ENCODE data around the gene MLIP. TPM values are rescaled to one million over a fixed set of nuclear protein-coding genes. Genes with fewer than 3 reads are reported as not detected.

Gene MLIP
- total RNA-seq (2021; fragmentation: NEBNext Ultra II Directional; extraction: Animal tissue kit (Norgen Biotek cat#: 25700)) (not detected in 2 replicates), polyA plus RNA-seq (2011; rRNA removed) (not detected in 2 replicates), polyA minus RNA-seq (2011; rRNA and poly(A)+ RNA removed) (1.8 TPM in 1 of 2 replicates, not detected in the other)
- polyA plus RNA-seq (2011; cell fraction: cytosol; rRNA removed): not detected
- polyA plus RNA-seq (2011; cell fraction: nucleus; rRNA removed): not detected
- polyA plus RNA-seq (2012, experiment 1 of 2): not detected in 4 replicates
- polyA plus RNA-seq (2012, experiment 2 of 2): not detected
- polyA plus RNA-seq (2013, experiment 1 of 2): not detected
- polyA plus RNA-seq (2013, experiment 2 of 2): not detected
- polyA minus RNA-seq (2011; cell fraction: cytosol; rRNA and poly(A)+ RNA removed): not detected
- not detected for polyA minus RNA-seq (2011; cell fraction: nucleus; rRNA and poly(A)+ RNA removed)
- long read RNA-seq, experiment 1: 0 reads
- long read RNA-seq, experiment 2: 0 reads

- Histone ChIP-seq H4K5ac (ENCODE audit: insufficient read length, low read depth, low read length) (no peak within 1 kb of the TSS), H3K4ac (replicated peaks; ENCODE audit: insufficient read length, low read depth, low read length) (no peak within 1 kb of the TSS), H3K23ac (ENCODE audit: insufficient read length) (no peak within 1 kb of the TSS), H3K56ac (replicated peaks; ENCODE audit: insufficient read length, low read depth, low read length) (no peak within 1 kb of the TSS), H3K4me3 (ENCODE audit: extremely low read depth in 1 of 4, insufficient read depth in 2 of 4, low read depth in 3 of 4, low read length in 4 of 4) (no peak within 1 kb of the TSS), H2BK120ac (replicated peaks; ENCODE audit: low read depth, low read length) (no peak within 1 kb of the TSS), H3K4me2 (ENCODE audit: insufficient read depth in 1 of 2, low read depth in 2 of 2, low read length in 2 of 2) (no peak within 1 kb of the TSS), H3K36me3 (ENCODE audit: control insufficient read depth in 2 of 4, insufficient read depth in 4 of 4, low read length in 3 of 4) (no peaks in the 10 kb centered on the region), H2AFZ (ENCODE audit: low read length) (peak within 1 kb of the TSS; percentile 87; the same call in 1 of the 2 replicates), H3K27me3 (replicated peaks in 1 of 4; ENCODE audit: control insufficient read depth in 3 of 4, extremely low read depth in 1 of 4, insufficient read depth in 3 of 4, low read length in 3 of 4) (no peaks in the 10 kb centered on the region), H3K14ac (ENCODE audit: insufficient read length) (no peak within 1 kb of the TSS), H4K8ac (ENCODE audit: extremely low read depth, insufficient read depth, low read length) (no peak within 1 kb of the TSS), H3K23me2 (ENCODE audit: low read depth, low read length) (no peaks in the 10 kb centered on the region; the same call in 1 of the 2 replicates), H2BK20ac (ENCODE audit: low read length) (no peak within 1 kb of the TSS), H4K91ac (replicated peaks; ENCODE audit: insufficient read length, low read length) (no peak within 1 kb of the TSS), H4K20me1 (replicated peaks in 1 of 2; ENCODE audit: control insufficient read depth in 1 of 2, insufficient read depth in 2 of 2, low read length in 2 of 2) (no peaks in the 10 kb centered on the region), H3K27ac (ENCODE audit: low read depth, low read length) (no peak within 1 kb of the TSS), H3K9ac (replicated peaks in 1 of 4; ENCODE audit: extremely low read depth in 1 of 4, low read depth in 3 of 4, low read length in 3 of 4) (no peak within 1 kb of the TSS), H2BK15ac (ENCODE audit: low read length) (no peak within 1 kb of the TSS), H2BK12ac (ENCODE audit: low read depth, low read length) (no peak within 1 kb of the TSS), H2AK5ac (ENCODE audit: low read depth, low read length) (no peak within 1 kb of the TSS), H3K18ac (ENCODE audit: extremely low read depth, low read length) (no peak within 1 kb of the TSS), H3K9me3 (ENCODE audit: insufficient read depth in 2 of 2, low read depth in 1 of 2, low read length in 1 of 2) (no peaks in the 10 kb centered on the region), H2BK5ac (ENCODE audit: low read depth, low read length) (no peak within 1 kb of the TSS), H3K79me1 (ENCODE audit: low read depth, low read length) (no peaks in the 10 kb centered on the region), H3K4me1 (replicated peaks in 1 of 4; ENCODE audit: control insufficient read depth in 3 of 4, insufficient read depth in 4 of 4, low read length in 3 of 4) (0 out of 7 replicates have a peak, but pooled peaks cover 0 to 2% (median 0%) of the 10 kb centered on the region in 4 experiments), H3K79me2 (ENCODE audit: control insufficient read depth in 1 of 2, insufficient read depth in 2 of 2, low read length in 2 of 2) (no peaks in the 10 kb centered on the region)
- TF ChIP-seq POU5F1 (IDR thresholded peaks at IDR 0.05; ENCODE audit: low read depth, low read length) (no peak), RBBP5 (IDR thresholded peaks at IDR 0.05; ENCODE audit: borderline replicate concordance, low read depth, low read length) (no peak), TBP (IDR thresholded peaks at IDR 0.05; ENCODE audit: low read depth, low read length) (no peak), CREB1 (IDR thresholded peaks at IDR 0.05) (no peak), SAP30 (IDR thresholded peaks at IDR 0.05; ENCODE audit: insufficient read depth, insufficient replicate concordance, low read length) (no peak), YY1 (IDR thresholded peaks at IDR 0.05; ENCODE audit: low read depth, low read length) (no peak), ASH2L (IDR thresholded peaks at IDR 0.05; ENCODE audit: low read length) (no peak), TCF12 (IDR thresholded peaks at IDR 0.05; ENCODE audit: low read depth, low read length) (no peak), NRF1 (IDR thresholded peaks at IDR 0.05; ENCODE audit: low read depth, low read length) (no peak), POLR2A (IDR thresholded peaks at IDR 0.05; ENCODE audit: control extremely low read depth in 1 of 2, low read depth in 2 of 2, low read length in 2 of 2) (no peak)
- TF ChIP-seq, protein P1, sequence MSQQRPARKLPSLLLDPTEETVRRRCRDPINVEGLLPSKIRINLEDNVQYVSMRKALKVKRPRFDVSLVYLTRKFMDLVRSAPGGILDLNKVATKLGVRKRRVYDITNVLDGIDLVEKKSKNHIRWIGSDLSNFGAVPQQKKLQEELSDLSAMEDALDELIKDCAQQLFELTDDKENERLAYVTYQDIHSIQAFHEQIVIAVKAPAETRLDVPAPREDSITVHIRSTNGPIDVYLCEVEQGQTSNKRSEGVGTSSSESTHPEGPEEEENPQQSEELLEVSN (IDR thresholded peaks at IDR 0.05): no peak
- WGBS, 2 experiments (ENCODE audit: extremely low coverage in 1 of 2, insufficient coverage in 1 of 2, insufficient read length in 1 of 2, insufficient replicate concordance in 2 of 2, low coverage in 1 of 2, low lambda C conversion rate in 2 of 2, missing lambda C conversion rate in 1 of 2): 89% methylated on average over 10 of the region's 10 CpGs; no CpG with 5 or more reads in 1 of the 2 experiments
- DNase-seq (ENCODE audit: low read depth in 1 of 2, low spot score in 2 of 2) (no peak), FAIRE-seq (no peak)
- CTCF ChIA-PET (ENCODE audit: partially characterized antibody): no interaction called here
- POLR2A ChIA-PET (ENCODE audit: partially characterized antibody): no interaction called here
These were observed at the start of gene MLIP for GRCh38 chr6:54111341-54112045. Gene MLIP (plus strand): TSS chr6:54111443. CDS start chr6:54111480, 37 bp downstream.
